ENCODE results near the gene APOBEC3G. TPM values are rescaled to one million over a fixed set of nuclear protein-coding genes. Genes with fewer than 3 reads are reported as not detected.

Gene APOBEC3G
- total and polyA plus RNA-seq, 2 of the 4 experiments (the other 2 are of a cell fraction): 5.3 to 7.0 TPM

DNA sequence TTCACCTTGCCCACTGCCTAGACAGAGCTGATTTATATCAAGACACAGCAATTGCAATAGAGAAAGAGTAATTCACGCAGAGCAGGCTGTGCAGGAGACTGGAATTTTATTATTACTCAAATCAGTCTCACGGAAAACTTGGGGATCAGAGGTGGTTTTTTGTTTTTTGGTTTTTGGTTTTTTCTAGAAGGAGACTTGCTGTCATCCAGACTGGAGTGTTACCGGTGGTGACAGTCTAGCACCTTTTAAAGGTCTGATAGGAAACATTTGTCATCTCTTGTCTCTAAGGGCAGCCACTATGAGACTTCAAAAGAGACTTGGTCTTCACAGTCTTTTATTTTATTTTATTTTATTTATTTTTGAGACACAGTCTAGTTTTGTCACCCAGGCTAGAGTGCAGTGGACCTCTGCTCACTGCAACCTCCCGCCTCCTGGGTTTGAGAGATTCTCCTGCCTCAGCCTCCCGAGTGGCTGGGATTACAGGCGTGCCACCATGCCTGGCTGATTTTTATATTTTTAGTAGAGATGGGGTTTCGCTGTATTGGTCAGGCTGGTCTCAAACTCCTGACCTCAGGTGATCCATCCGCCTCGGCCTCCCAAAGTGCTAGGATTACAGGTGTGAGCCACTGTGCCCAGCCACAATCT lies 39.0 kb downstream of the APOBEC3G start:
- no peak overlapping the region for H2AK9ac ChIP-seq (replicated peaks; ENCODE audit: low read depth, low read length, poor library complexity)
- no peaks in the 10 kb centered on the region for H3K9me1 ChIP-seq (ENCODE audit: insufficient read depth, low read length)
- no peaks in the 10 kb centered on the region for H3K36me3 ChIP-seq (ENCODE audit: control insufficient read depth, insufficient read depth, low read length)
- H4K5ac ChIP-seq (ENCODE audit: low read depth, low read length): no peak overlapping the region
- no peak overlapping the region for H2BK15ac ChIP-seq (ENCODE audit: low read depth, low read length)
- H3K9me3 ChIP-seq (ENCODE audit: control insufficient read depth, insufficient read depth, low read length): peaks cover 3% of the 10 kb centered on the region; the same call in 1 of the 2 replicates
- H3K9ac ChIP-seq (ENCODE audit: low read depth, low read length): no peak overlapping the region
- H3K27ac ChIP-seq (ENCODE audit: insufficient read depth, low read length): no peak overlapping the region
- H3K18ac ChIP-seq (ENCODE audit: low read depth, low read length): no peak overlapping the region
- no peak overlapping the region for H2BK120ac ChIP-seq (ENCODE audit: low read depth, low read length)
- BruUV-seq (replicated peaks): no TSS peak
- no peak overlapping the region for H4K8ac ChIP-seq (ENCODE audit: low read depth in 2 of 2, low read length in 2 of 2)
- ATAC-seq (ENCODE audit: low read depth): no peak
- H3K4ac ChIP-seq (ENCODE audit: low read depth, low read length): no peak overlapping the region
- TF ChIP-seq SMC3 (IDR thresholded peaks at IDR 0.05; ENCODE audit: low read depth, low read length) (no peak), MXI1 (IDR thresholded peaks at IDR 0.05; ENCODE audit: borderline replicate concordance, low read depth, low read length) (no peak), RAD21 (IDR thresholded peaks at IDR 0.05; ENCODE audit: low read length) (no peak), RCOR1 (IDR thresholded peaks at IDR 0.05; ENCODE audit: insufficient replicate concordance, low read length) (no peak), BHLHE40 (IDR thresholded peaks at IDR 0.05; ENCODE audit: low read depth, low read length) (no peak), MAFK (IDR thresholded peaks at IDR 0.05; ENCODE audit: low read depth, low read length) (no peak), RFX5 (IDR thresholded peaks at IDR 0.05; ENCODE audit: low read depth, low read length) (no peak), CEBPB (IDR thresholded peaks at IDR 0.05; ENCODE audit: low read depth, low read length) (no peak), POLR2A (IDR thresholded peaks at IDR 0.05; ENCODE audit: low read depth, low read length) (no peak), CHD1 (IDR thresholded peaks at IDR 0.05; ENCODE audit: low read depth, low read length) (no peak), MAZ (IDR thresholded peaks at IDR 0.05; ENCODE audit: borderline replicate concordance, low read depth, low read length) (no peak), FOS (IDR thresholded peaks at IDR 0.05; ENCODE audit: low read depth, low read length) (no peak), NFE2L2 (IDR thresholded peaks at IDR 0.05; ENCODE audit: low read depth, low read length) (no peak)
- TF ChIP-seq, protein P1, sequence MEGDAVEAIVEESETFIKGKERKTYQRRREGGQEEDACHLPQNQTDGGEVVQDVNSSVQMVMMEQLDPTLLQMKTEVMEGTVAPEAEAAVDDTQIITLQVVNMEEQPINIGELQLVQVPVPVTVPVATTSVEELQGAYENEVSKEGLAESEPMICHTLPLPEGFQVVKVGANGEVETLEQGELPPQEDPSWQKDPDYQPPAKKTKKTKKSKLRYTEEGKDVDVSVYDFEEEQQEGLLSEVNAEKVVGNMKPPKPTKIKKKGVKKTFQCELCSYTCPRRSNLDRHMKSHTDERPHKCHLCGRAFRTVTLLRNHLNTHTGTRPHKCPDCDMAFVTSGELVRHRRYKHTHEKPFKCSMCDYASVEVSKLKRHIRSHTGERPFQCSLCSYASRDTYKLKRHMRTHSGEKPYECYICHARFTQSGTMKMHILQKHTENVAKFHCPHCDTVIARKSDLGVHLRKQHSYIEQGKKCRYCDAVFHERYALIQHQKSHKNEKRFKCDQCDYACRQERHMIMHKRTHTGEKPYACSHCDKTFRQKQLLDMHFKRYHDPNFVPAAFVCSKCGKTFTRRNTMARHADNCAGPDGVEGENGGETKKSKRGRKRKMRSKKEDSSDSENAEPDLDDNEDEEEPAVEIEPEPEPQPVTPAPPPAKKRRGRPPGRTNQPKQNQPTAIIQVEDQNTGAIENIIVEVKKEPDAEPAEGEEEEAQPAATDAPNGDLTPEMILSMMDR (conservative IDR thresholded peaks at IDR 0.05; ENCODE audit: low read depth, low read length): no peak
- TF ChIP-seq, protein P2, sequence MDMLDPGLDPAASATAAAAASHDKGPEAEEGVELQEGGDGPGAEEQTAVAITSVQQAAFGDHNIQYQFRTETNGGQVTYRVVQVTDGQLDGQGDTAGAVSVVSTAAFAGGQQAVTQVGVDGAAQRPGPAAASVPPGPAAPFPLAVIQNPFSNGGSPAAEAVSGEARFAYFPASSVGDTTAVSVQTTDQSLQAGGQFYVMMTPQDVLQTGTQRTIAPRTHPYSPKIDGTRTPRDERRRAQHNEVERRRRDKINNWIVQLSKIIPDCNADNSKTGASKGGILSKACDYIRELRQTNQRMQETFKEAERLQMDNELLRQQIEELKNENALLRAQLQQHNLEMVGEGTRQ (IDR thresholded peaks at IDR 0.05; ENCODE audit: low read depth, low read length): no peak
- TF ChIP-seq, protein P3, sequence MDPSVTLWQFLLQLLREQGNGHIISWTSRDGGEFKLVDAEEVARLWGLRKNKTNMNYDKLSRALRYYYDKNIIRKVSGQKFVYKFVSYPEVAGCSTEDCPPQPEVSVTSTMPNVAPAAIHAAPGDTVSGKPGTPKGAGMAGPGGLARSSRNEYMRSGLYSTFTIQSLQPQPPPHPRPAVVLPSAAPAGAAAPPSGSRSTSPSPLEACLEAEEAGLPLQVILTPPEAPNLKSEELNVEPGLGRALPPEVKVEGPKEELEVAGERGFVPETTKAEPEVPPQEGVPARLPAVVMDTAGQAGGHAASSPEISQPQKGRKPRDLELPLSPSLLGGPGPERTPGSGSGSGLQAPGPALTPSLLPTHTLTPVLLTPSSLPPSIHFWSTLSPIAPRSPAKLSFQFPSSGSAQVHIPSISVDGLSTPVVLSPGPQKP (IDR thresholded peaks at IDR 0.05; ENCODE audit: borderline replicate concordance, low read depth, low read length): no peak
- no peak overlapping the region for H3K14ac ChIP-seq (replicated peaks; ENCODE audit: low read depth, low read length)
- WGBS, 2 experiments (ENCODE audit: extremely low coverage in 2 of 2, insufficient read length in 1 of 2): no CpG with 5 or more reads among the region's 9 CpGs
- H3K23ac ChIP-seq (ENCODE audit: low read depth, low read length): no peak overlapping the region
- POLR2A ChIA-PET (ENCODE audit: unreplicated experiment): no interaction called here
- no peak overlapping the region for H2BK20ac ChIP-seq (ENCODE audit: low read depth, low read length)
- H2AFZ ChIP-seq (replicated peaks; ENCODE audit: low read length, poor library complexity): no peak overlapping the region
- H2BK5ac ChIP-seq (ENCODE audit: low read depth, low read length, poor library complexity, severe bottlenecking): no peak overlapping the region
- H3K27me3 ChIP-seq (ENCODE audit: control insufficient read depth, insufficient read depth, low read length): peaks cover 43% of the 10 kb centered on the region
- no peaks in the 10 kb centered on the region for H3K4me1 ChIP-seq (ENCODE audit: control insufficient read depth, insufficient read depth, low read length)
- no peaks in the 10 kb centered on the region for H3K79me1 ChIP-seq (ENCODE audit: low read depth in 1 of 2, low read length in 2 of 2)
- DNase-seq: no peak
- no peak overlapping the region for H3K56ac ChIP-seq (ENCODE audit: extremely low read depth, insufficient read depth, low read length)
- CTCF ChIA-PET: interaction anchor here (1.5 kb wide), 1 partner anchor 15 kb away, joined by 5 read pairs; no protein-coding TSS in a partner anchor
- in situ Hi-C loops (cut with MboI; ENCODE audit: low sequenced_read_pairs): loop anchor here (25.0 kb wide), 1 partner anchor 254 kb away; the partner anchor contains the start of gene CBX6
- H4K91ac ChIP-seq (ENCODE audit: insufficient read depth, low read depth, low read length): no peak overlapping the region
- dilution Hi-C loops (cut with HindIII; ENCODE audit: low sequenced_read_pairs, unreplicated experiment): no loop called here
- no peak overlapping the region for H3K4me3 ChIP-seq (ENCODE audit: insufficient read depth, low read depth, low read length)
- no peaks in the 10 kb centered on the region for H4K20me1 ChIP-seq (ENCODE audit: insufficient read depth, low read length)
- intact Hi-C loops (cut with micrococcal nuclease): loop anchor here (5.0 kb wide), 1 partner anchor 349 kb away; no protein-coding TSS in a partner anchor
- H3K4me2 ChIP-seq (ENCODE audit: low read depth, low read length): no peak overlapping the region
- H2AK5ac ChIP-seq (ENCODE audit: low read depth, low read length): no peak overlapping the region
